Fibroblast of villous mesenchyme (primary cell): Measurements from ENCODE around the gene HTT. TPM values are rescaled to one million over a fixed set of nuclear protein-coding genes. Genes with fewer than 3 reads are reported as not detected.

Experiments used
- DNase-seq: peaks from one replicate; pipeline ENCODE4 v3.0.0-alpha.2; 2010; ENCODE audit warnings: low read depth
- H3K4me3 ChIP-seq: 2 replicates; pipeline ENCODE4 v1.5.1; 2011; ENCODE audit warnings: low read depth, mild to moderate bottlenecking, low read length
- CTCF ChIP-seq: IDR thresholded peaks from 2 replicates; pipeline ENCODE4 v1.5.1; 2012; ENCODE audit warnings: low read depth, mild to moderate bottlenecking, low read length; ENCODE audit not compliant: insufficient read depth
- total RNA-seq: library from RNA; depleted of rRNA; stranded (reverse); fragments of >200 nt; gene quantifications from 2 replicates; pipeline ENCODE4 v1.2.3, GENCODE V29; 2012

Gene HTT
- 60.6 and 65.2 TPM in 2 replicates for total RNA-seq

- DNase-seq = peak; percentile 95
- no peak for TF ChIP-seq CTCF
Observed at GRCh38 chr4:3074078-3074845, at the start of gene HTT, which contains the start of gene HTT-AS. Gene HTT, plus strand, starts transcription at chr4:3074681. Its CDS starts 145 bp downstream, at chr4:3074826. Gene HTT-AS, minus strand, starts transcription at chr4:3074538.

GRCh38 chr4:3025881-3026280, 48.6 kb upstream of the HTT start:
- no peak for DNase-seq
- no peak for TF ChIP-seq CTCF
- H3K4me3 ChIP-seq = no peak overlapping the region

More at GRCh38 chr4:3074078-3074845, at the start of gene HTT, which contains the start of gene HTT-AS:
- H3K4me3 ChIP-seq = peak within 1 kb of the TSS; percentile 84

GRCh38 chr4:3026540-3026939, 47.9 kb upstream of the HTT start:
- H3K4me3 ChIP-seq = no peak overlapping the region
- DNase-seq = no peak
- TF ChIP-seq CTCF = no peak

- H3K4me3 ChIP-seq = no peak overlapping the region
- no peak for DNase-seq
Observed at GRCh38 chr4:3029464-3029863, 45.0 kb upstream of the HTT start.

GRCh38 chr4:3030566-3031356, 43.7 kb upstream of the HTT start:
- H3K4me3 ChIP-seq = no peak overlapping the region
- no peak for DNase-seq
- TF ChIP-seq CTCF = no peak

More at GRCh38 chr4:3029464-3029863, 45.0 kb upstream of the HTT start:
- no peak for TF ChIP-seq CTCF

GRCh38 chr4:3031357-3032082, 43.0 kb upstream of the HTT start:
- H3K4me3 ChIP-seq = no peak overlapping the region
- TF ChIP-seq CTCF = no peak
- DNase-seq = no peak
